Kidney epithelial cell (primary cell): ENCODE results near the gene RAPSN. TPM values are rescaled to one million over a fixed set of nuclear protein-coding genes. Genes with fewer than 3 reads are reported as not detected.

Experiments used
- DNase-seq: peaks from one replicate; pipeline ENCODE4 v3.0.0-alpha.2; 2010; ENCODE audit warnings: low read depth
- H3K27me3 ChIP-seq: 2 replicates; pipeline ENCODE4 v1.6.0; 2011; ENCODE audit warnings: low read length; ENCODE audit not compliant: control insufficient read depth, insufficient read depth
- H3K36me3 ChIP-seq: 2 replicates; pipeline ENCODE4 v1.5.1; 2011; ENCODE audit warnings: low read length; ENCODE audit not compliant: control insufficient read depth, insufficient read depth
- H3K4me3 ChIP-seq: 2 replicates; pipeline ENCODE4 v1.5.1; 2011; ENCODE audit warnings: low read depth, mild to moderate bottlenecking, control low read depth, low read length
- CTCF ChIP-seq: IDR thresholded peaks from 2 replicates; pipeline ENCODE4 v1.5.1; 2011; ENCODE audit warnings: mild to moderate bottlenecking, moderate library complexity, low read length, control low read depth, inconsistent platforms; ENCODE audit not compliant: insufficient read depth, poor library complexity, severe bottlenecking
- total RNA-seq: library from RNA; depleted of rRNA; stranded (reverse); fragments of >200 nt; gene quantifications from 2 replicates; pipeline ENCODE4 v1.2.3, GENCODE V29; 2015

Gene RAPSN
- total RNA-seq, 1 donor from 2014 or later, result 0.21 TPM

GRCh38 chr11:47447906-47448305 lies 1.0 kb downstream of the RAPSN start:
- H3K36me3 ChIP-seq, result no peaks in the 10 kb centered on the region
- TF ChIP-seq CTCF, result no peak
- no peak overlapping the region for H3K4me3 ChIP-seq
- H3K27me3 ChIP-seq, result no peaks in the 10 kb centered on the region
- DNase-seq, result no peak

GRCh38 chr11:47446833-47447232 lies 2.1 kb downstream of the RAPSN start:
- TF ChIP-seq CTCF, result no peak
- H3K4me3 ChIP-seq, result no peak overlapping the region
- no peak for DNase-seq

DNA sequence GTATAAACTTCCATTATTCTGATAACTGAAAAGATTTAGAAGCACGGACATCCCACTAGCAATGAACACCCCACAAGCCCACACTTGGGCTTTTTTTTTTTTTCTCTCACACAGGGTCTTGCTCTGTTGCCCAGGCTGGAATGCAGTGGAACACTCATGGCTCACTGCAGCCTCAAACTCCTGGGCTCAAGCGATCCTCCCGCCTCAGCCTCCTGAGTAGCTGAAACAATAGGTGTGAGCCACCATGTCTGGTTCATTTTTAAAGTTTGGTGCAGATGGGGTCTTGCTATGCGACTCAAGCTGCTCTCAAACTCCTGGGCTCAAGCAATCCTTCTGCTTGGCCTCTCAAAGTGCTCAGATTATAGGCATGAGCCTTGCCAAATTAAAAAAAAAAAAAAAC lies 3.1 kb downstream of the RAPSN start:
- TF ChIP-seq CTCF, result no peak
- no peaks in the 10 kb centered on the region for H3K27me3 ChIP-seq
- no peak for DNase-seq
- H3K36me3 ChIP-seq, result no peaks in the 10 kb centered on the region
- H3K4me3 ChIP-seq, result no peak overlapping the region

More at GRCh38 chr11:47446833-47447232, 2.1 kb downstream of the RAPSN start:
- H3K36me3 ChIP-seq, result no peaks in the 10 kb centered on the region
- no peaks in the 10 kb centered on the region for H3K27me3 ChIP-seq

- no peak for DNase-seq
- Histone ChIP-seq H3K27me3 (no peaks in the 10 kb centered on the region), H3K36me3 (no peaks in the 10 kb centered on the region), H3K4me3 (no peak overlapping the region)
- no peak for TF ChIP-seq CTCF
These were observed 5.1 kb downstream of the RAPSN start for GRCh38 chr11:47443817-47444216.

GRCh38 chr11:47443028-47443700 lies 5.8 kb downstream of the RAPSN start:
- Histone ChIP-seq H3K4me3 (no peak overlapping the region), H3K36me3 (no peaks in the 10 kb centered on the region), H3K27me3 (no peaks in the 10 kb centered on the region)
- no peak for DNase-seq
- peak; percentile 22 for TF ChIP-seq CTCF

DNA sequence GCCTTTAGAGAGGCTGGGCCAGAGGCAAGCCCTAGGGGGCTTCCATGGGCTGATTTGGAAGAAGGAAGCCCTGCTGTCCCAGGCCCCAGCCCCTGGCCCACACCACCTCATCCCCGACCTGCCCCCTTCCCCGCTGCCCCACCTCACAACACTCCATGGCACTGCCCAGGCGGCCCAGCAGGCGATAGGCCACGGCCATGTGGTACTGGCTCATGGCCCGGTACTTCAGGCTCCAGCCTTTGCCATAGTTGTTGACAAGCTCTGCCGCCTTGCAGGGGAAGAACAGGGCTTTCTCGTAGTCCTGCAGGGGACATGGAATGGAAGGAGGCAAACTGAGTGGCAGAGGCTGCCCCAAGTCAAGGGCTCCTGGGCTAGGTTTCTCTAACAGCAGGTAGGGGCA lies 6.4 kb downstream of the RAPSN start:
- TF ChIP-seq CTCF, result no peak
- no peaks in the 10 kb centered on the region for H3K27me3 ChIP-seq
- no peaks in the 10 kb centered on the region for H3K36me3 ChIP-seq
- H3K4me3 ChIP-seq, result no peak overlapping the region
- no peak for DNase-seq
